Measurements from ENCODE around the gene KRT14.

The KRT14 gene

GRCh38 chr17:41586863-41587495, at the start of gene KRT14:
TSS of gene KRT14 (minus strand) at chr17:41586895. CDS start at chr17:41586834, 61 bp downstream.
- no peak for TF ChIP-seq CTCF (IDR thresholded peaks at IDR 0.05; ENCODE audit: borderline replicate concordance, insufficient read depth, low read depth, low read length)
- H3K4me3 ChIP-seq (ENCODE audit: low read depth, low read length), result no peak within 1 kb of the TSS

- no peak overlapping the region for H3K4me3 ChIP-seq (ENCODE audit: low read depth, low read length)
- no peak for TF ChIP-seq CTCF (IDR thresholded peaks at IDR 0.05; ENCODE audit: borderline replicate concordance, insufficient read depth, low read depth, low read length)
Measured at GRCh38 chr17:41635121-41636097, 48.7 kb upstream of the KRT14 start.

GRCh38 chr17:41634639-41635038, 47.9 kb upstream of the KRT14 start:
- H3K4me3 ChIP-seq (ENCODE audit: low read depth, low read length), result no peak overlapping the region
- TF ChIP-seq CTCF (IDR thresholded peaks at IDR 0.05; ENCODE audit: borderline replicate concordance, insufficient read depth, low read depth, low read length), result no peak

GRCh38 chr17:41633556-41634199, 47.0 kb upstream of the KRT14 start:
- no peak overlapping the region for H3K4me3 ChIP-seq (ENCODE audit: low read depth, low read length)
- no peak for TF ChIP-seq CTCF (IDR thresholded peaks at IDR 0.05; ENCODE audit: borderline replicate concordance, insufficient read depth, low read depth, low read length)

GRCh38 chr17:41632482-41633105, 45.9 kb upstream of the KRT14 start:
- TF ChIP-seq CTCF (IDR thresholded peaks at IDR 0.05; ENCODE audit: borderline replicate concordance, insufficient read depth, low read depth, low read length), result no peak
- H3K4me3 ChIP-seq (ENCODE audit: low read depth, low read length), result no peak overlapping the region

GRCh38 chr17:41631898-41632285, 45.2 kb upstream of the KRT14 start:
- H3K4me3 ChIP-seq (ENCODE audit: low read depth, low read length), result no peak overlapping the region
- TF ChIP-seq CTCF (IDR thresholded peaks at IDR 0.05; ENCODE audit: borderline replicate concordance, insufficient read depth, low read depth, low read length), result no peak

All from GM12875 (cell line).